DMS79 (cell line): ENCODE measurements around the gene SEMA4C.
A peak's percentile ranks its signal among the peaks of the same experiment; 100 is the strongest.

Experiments
- DNase-seq: peaks from one replicate; lab custom pipeline; 2025; lab: John Stamatoyannopoulos, UW

Gene SEMA4C

GRCh38 chr2:96842600-96842999 lies 27.3 kb downstream of the SEMA4C start:
- no peak for DNase-seq

DNA sequence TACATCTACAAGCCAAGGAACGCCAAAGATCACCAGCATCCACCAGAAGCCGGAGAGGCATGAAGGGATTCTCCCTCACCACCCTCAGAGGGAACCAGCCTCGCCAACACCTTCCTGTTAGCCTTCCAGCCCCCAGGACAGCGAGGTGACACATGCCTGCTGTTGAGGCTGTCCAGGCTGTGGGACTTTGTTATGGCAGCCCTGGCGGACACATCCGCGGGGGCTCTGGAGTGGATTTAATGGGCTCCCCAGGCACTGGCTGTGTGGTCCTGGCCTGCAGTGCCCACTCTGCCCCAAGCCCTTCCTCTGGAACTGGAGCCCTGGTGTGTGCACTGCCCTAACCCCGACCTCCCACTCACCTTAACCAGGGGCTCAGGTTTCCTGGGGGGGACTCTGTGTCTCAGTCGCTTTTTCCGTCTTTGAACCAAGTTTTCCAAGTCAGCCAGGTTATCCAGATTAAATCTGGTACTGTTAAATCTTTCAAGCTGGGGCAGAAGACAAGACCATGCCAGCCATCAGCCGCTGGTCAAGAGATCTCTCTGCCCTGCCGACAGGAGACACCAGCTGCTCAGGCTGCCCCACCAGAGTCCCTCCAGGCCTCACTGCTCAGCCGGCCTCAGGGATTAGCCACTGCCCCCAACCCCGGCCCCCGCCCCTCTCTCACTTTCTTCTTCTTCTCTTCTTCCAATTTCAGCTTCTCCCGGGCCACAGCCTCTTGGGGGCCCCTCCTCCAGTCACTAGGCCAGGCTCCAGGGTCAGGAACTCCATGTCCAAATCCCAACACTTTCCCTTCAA lies 28.0 kb downstream of the SEMA4C start:
- no peak for DNase-seq

- DNase-seq = no peak
Observed at GRCh38 chr2:96839875-96840850, 29.7 kb downstream of the SEMA4C start.

DNA sequence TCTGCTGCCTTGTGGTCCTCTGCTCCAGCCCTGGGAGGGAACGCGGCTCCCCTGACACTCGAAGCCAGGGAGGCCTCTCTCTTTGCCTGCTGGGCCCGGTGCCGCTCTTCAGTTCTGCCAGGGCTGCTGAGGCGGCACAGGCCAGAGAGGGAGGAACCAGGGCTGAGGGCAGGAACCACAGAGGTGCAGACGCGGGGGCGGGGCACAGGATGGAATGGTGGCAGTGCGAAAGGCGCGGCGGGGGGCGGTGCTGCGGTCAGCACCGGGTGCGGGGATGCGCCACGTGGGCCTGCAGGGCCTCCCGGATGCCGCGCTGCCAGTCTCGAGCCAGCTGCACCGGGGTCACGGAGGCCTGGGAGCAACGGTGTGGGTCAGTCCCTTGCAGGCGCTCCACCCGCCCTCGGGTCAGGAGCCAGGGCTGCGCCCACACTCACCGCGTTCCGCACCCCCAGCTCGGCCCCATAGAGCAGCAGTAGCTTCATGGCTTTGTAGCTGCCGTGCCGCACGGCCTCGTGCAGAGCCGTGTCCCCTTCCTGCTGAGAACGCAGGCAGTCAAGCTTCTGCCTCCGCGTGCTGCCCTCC lies 30.5 kb downstream of the SEMA4C start:
- no peak for DNase-seq

- DNase-seq = no peak
Observed at GRCh38 chr2:96838345-96839292, 31.3 kb downstream of the SEMA4C start.

- no peak for DNase-seq
Observed at GRCh38 chr2:96837575-96837974, 32.3 kb downstream of the SEMA4C start.

GRCh38 chr2:96835830-96836229 lies 34.0 kb downstream of the SEMA4C start:
- no peak for DNase-seq

GRCh38 chr2:96832754-96833507 lies 36.9 kb downstream of the SEMA4C start:
- peak; percentile 94 for DNase-seq

GRCh38 chr2:96832408-96832753 lies 37.5 kb downstream of the SEMA4C start:
- DNase-seq = no peak

DNA sequence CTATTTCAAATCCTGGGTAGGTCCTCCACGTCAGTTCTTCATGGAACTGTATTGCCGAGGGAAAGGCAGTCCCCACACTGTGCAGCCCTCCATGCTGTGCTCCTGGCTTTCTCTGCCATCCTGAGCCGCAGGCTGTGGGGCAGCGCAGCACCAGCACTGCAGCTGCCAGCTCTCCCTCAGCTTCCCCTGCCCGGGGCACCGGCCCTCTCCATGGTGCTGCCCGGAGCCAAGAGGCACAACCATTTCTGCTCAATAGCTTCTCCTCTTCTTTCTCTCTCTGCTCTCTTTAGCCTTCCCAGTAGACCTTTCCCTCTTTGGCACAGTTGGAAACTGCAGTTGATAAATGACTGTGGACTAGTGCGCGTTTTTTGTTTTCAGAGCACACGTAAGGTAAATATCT lies 38.2 kb downstream of the SEMA4C start:
- DNase-seq = no peak

GRCh38 chr2:96830044-96830562 lies 39.8 kb downstream of the SEMA4C start:
- DNase-seq = no peak

GRCh38 chr2:96828874-96829273 lies 41.0 kb downstream of the SEMA4C start:
- DNase-seq = no peak

- DNase-seq = no peak
Observed at GRCh38 chr2:96828436-96828835, 41.4 kb downstream of the SEMA4C start.

DNA sequence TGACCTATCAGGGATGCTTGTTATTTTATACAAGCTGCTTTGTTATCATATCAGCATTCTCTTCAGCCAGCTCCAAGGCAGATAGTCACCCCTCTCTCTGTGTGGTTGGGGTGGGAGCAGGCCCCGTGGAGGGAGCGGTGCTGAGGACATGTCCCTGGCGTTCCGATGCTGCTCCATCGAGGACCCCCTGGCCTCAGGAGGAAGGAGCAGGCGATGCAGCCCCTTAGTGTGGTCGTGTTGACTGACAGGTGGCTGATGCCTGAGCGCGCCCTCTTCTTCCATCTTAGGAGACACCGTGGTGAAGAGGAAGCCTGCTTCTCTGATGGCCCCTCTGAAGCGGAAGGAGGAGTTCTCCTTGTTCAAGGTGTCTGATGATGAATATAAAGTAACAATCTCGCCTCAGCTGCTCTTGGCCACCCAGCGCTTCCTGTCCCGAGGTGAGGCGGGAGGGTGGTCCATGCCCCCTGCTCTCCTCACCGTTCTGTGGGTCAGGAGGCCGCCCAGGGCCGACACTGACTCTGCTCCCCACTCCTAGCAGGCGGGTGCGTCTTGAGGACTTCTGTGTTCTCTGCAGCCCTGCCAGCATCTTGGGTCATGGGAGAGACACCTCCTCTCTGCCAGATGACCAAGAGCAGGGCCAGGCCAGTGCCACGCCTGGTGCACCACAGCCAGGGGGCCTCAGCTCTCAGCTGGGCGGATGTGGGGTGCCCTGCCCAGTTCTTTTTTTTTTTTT lies 43.2 kb downstream of the SEMA4C start:
- DNase-seq = no peak

DNA sequence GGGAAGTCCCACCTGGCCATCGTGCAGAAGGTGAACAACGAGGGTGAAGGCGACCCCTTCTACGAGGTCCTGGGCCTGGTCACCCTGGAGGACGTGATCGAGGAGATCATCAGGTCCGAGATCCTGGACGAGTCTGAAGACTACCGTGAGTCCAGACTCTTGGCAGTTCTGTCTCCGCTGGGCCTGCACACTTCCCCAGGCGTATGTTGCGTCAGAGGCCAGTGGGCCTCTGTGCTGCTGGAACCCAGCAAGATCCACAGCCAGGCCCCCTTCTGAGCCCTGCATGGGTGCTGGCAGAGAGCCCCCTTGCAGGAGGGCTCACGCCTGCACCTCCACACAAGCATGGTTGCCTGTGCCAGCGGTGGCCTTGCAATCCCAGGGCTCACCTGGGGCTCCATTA lies 44.8 kb downstream of the SEMA4C start:
- no peak for DNase-seq

GRCh38 chr2:96824079-96824870 lies 45.6 kb downstream of the SEMA4C start:
- no peak for DNase-seq

- no peak for DNase-seq
Observed at GRCh38 chr2:96823198-96823597, 46.7 kb downstream of the SEMA4C start.

- no peak for DNase-seq
Observed at GRCh38 chr2:96822786-96823185, 47.1 kb downstream of the SEMA4C start.

DNA sequence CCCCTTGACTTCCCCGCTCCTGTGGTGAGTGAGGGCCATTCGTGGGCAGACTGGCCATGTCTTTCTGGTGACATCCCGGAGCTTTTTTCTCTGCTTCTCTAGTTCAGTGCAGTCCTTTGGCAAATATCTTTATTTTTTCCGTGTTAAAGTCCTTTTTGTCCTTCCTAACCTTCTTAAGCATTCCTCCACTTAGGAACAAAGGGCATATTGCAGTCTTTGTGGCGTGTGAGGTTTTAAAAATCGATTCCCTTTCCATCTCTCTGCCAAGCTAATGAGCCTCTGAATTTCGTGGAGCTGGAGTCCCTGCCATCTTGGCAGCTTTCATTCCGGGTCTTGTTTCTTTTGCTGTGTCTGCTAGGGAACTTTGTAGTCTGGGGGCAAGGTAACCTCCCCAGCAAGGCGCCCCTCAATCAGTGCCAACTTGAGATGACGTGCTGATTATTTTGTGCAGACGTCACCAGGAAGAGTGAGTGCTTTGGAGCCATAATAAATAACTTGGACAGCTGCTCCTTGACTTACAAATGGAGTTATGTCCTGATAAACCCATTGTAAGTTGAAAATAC lies 48.7 kb downstream of the SEMA4C start:
- no peak for DNase-seq
